Tibial nerve (tissue), 4 donors: ENCODE data around the gene PEX3. TPM values are rescaled to one million over a fixed set of nuclear protein-coding genes. Genes with fewer than 3 reads are reported as not detected.
A peak's percentile ranks its signal among the peaks of the same experiment; 100 is the strongest.
"Not testable (repeated sequence)": the region's sequence is repeated elsewhere in the genome, so short reads cannot be mapped to it uniquely, and the experiment has no call there.

Experiments used
- DNase-seq, 2 donors: peaks; one replicate each; pipeline ENCODE4 v3.0.0-alpha.2; 2019; ENCODE audit warnings: low spot score in 2 of 2
- H3K27ac ChIP-seq, 4 donors: fragments of 200-600 bp; sonication (generic) in 3 of 4; one replicate each; pipeline ENCODE4 v1.5.1; 2017 to 2019; ENCODE audit warnings: mild to moderate bottlenecking in 1 of 4
- H3K27me3 ChIP-seq, 2 donors: fragments of 200-600 bp; sonication (generic) in 1 of 2; one replicate each; pipeline versions ENCODE4 v1.5.1 to v1.6.0; 2017 to 2019
- H3K36me3 ChIP-seq, 3 donors: fragments of 200-600 bp; sonication (generic); one replicate each; pipeline ENCODE4 v1.5.1; 2018 to 2019
- H3K4me1 ChIP-seq, 4 donors: fragments of 200-600 bp; sonication (generic) in 3 of 4; one replicate each; pipeline ENCODE4 v1.5.1; 2017 to 2019
- H3K4me3 ChIP-seq, 4 donors: fragments of 200-600 bp; sonication (generic) in 3 of 4; one replicate each; pipeline ENCODE4 v1.5.1; 2017 to 2019; ENCODE audit warnings: mild to moderate bottlenecking in 1 of 4, moderate library complexity in 1 of 4
- H3K9me3 ChIP-seq, 4 donors: fragments of 200-600 bp; sonication (generic) in 3 of 4; one replicate each; pipeline ENCODE4 v1.5.1; 2017 to 2019
- CTCF ChIP-seq, 5 experiments: fragments of 200-600 bp in 3 of 5; fragments of 450-650 bp in 2 of 5; sonication (generic) in 3 of 5; IDR thresholded peaks; one replicate each; pipeline ENCODE4 v1.5.1; 2016 to 2019; ENCODE audit warnings: antibody characterized with exemption in 5 of 5, mild to moderate bottlenecking in 3 of 5, moderate library complexity in 2 of 5
- EP300 ChIP-seq, 2 donors: sonication (generic); formaldehyde crosslinking; IDR thresholded peaks; one replicate each; pipeline ENCODE4 v1.6.1; 2017; ENCODE audit warnings: antibody characterized with exemption in 2 of 2, mild to moderate bottlenecking in 1 of 2
- POLR2A ChIP-seq, 2 donors: fragments of 450-650 bp; IDR thresholded peaks; one replicate each; pipeline ENCODE4 v1.6.1; 2017; ENCODE audit warnings: antibody characterized with exemption in 2 of 2, mild to moderate bottlenecking in 2 of 2, moderate library complexity in 2 of 2
- WGBS, 2 donors: methylation state at CpG; one replicate each; pipeline ENCODE4 v1.1.5; 2018; 5-methylcytosine and 5-hydroxymethylcytosine counted together
- total RNA-seq, 4 donors: library from RNA; depleted of rRNA; stranded (reverse); fragments of >200 nt; gene quantifications; one replicate each; pipeline ENCODE4 v1.1.0, GENCODE V29; 2016

PEX3 gene
- total RNA-seq, 4 donors from 2014 or later, result 9.0 to 20.6 (median 13.7) TPM

DNA sequence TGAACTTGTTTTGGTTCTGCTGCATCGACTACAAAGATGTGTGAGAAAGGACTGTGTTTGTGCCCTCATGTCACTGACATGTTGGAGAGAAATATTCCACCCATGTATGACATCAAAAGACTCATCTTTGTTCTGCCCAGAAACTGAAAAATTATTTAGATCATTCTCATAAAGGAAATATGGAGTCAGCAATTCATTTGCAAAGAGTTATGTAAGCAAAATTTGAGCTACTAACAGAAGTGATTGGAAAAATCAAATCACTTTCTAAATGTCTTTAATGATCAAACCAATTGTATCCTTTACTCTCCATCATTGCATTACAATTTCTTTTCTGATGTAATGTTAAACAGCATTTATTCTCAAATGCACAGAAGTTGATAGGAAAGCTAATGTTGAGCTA is 19.4 kb upstream of the PEX3 start:
- Histone ChIP-seq H3K4me3 (no peak overlapping the region), H3K36me3 (peaks cover 0 to 26% (median 0%) of the 10 kb centered on the region in 3 donors), H3K27me3 (no peaks in the 10 kb centered on the region), H3K27ac (no peak overlapping the region), H3K9me3 (no peaks in the 10 kb centered on the region), H3K4me1 (no peaks in the 10 kb centered on the region)
- no peak for DNase-seq
- TF ChIP-seq CTCF (IDR thresholded peaks at IDR 0.05) (no peak), EP300 (IDR thresholded peaks at IDR 0.05) (no peak), POLR2A (IDR thresholded peaks at IDR 0.05) (no peak)
- 67 to 73% methylated on average over 1 of the region's 1 CpG for WGBS, 2 donors

- H3K27ac ChIP-seq, result no peak overlapping the region
- H3K36me3 ChIP-seq, result peaks cover 0 to 34% (median 0%) of the 10 kb centered on the region in 3 donors
- H3K9me3 ChIP-seq, result no peaks in the 10 kb centered on the region
- 93 to 95% methylated on average over 4 of the region's 4 CpGs for WGBS, 2 donors
- no peak overlapping the region for H3K4me3 ChIP-seq
- no peaks in the 10 kb centered on the region for H3K4me1 ChIP-seq
- TF ChIP-seq CTCF (IDR thresholded peaks at IDR 0.05) (no peak), EP300 (IDR thresholded peaks at IDR 0.05) (no peak), POLR2A (IDR thresholded peaks at IDR 0.05) (no peak)
- no peak for DNase-seq
- no peaks in the 10 kb centered on the region for H3K27me3 ChIP-seq
Measured at GRCh38 chr6:143432588-143432987, 18.0 kb upstream of the PEX3 start.

- Histone ChIP-seq H3K9me3 (no peaks in the 10 kb centered on the region), H3K27ac (no peak overlapping the region), H3K27me3 (no peaks in the 10 kb centered on the region), H3K36me3 (peaks cover 0 to 30% (median 0%) of the 10 kb centered on the region in 3 donors), H3K4me3 (no peak overlapping the region), H3K4me1 (no peaks in the 10 kb centered on the region)
- TF ChIP-seq EP300 (IDR thresholded peaks at IDR 0.05) (no peak), POLR2A (IDR thresholded peaks at IDR 0.05) (no peak)
- DNase-seq, result no peak
- WGBS, 2 donors, result 98 to 100% methylated on average over 2 of the region's 2 CpGs
Measured at GRCh38 chr6:143441010-143441409, 9.6 kb upstream of the PEX3 start.

DNA sequence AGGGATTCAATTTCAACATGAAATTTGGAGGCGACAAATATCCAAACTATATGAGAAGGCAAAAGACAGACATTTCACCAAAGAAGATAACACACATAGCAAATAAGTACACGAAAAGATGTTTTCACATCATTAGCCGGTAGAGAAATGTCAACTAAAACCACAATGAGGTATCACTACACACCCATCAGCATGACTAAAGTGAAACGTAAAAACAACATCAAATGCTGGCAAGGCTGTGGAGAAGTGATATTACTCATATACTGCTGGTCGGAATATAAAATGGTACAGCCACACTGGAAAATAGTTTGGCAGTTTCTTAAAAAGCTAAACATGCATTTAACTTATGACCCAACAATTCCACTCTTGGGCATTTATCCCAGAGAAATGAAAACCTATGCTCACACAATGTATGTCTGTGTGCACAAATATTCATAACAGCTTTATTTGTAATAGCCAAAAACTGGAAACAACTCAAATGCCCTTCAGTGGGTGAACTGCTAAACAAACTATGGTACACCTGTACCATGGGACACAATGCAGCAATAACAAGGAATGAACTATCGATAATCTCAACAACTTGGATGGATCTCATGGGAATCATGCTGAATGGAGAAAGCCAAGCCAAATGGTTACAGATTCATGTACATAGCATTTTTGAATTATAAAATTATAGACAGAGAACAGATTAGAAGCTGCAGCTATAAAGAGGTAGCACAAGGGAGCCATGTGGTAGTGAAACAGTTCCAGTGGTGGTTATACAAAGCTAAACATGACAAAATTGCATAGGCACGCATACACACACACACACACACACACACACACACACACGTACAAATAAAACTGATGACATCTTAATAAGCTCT is 8.7 kb upstream of the PEX3 start:
- Histone ChIP-seq H3K27me3 (no peaks in the 10 kb centered on the region), H3K27ac (no peak overlapping the region), H3K9me3 (no peaks in the 10 kb centered on the region), H3K4me3 (no peak overlapping the region), H3K36me3 (peaks cover 0 to 21% (median 0%) of the 10 kb centered on the region in 3 donors), H3K4me1 (no peaks in the 10 kb centered on the region)
- TF ChIP-seq POLR2A (IDR thresholded peaks at IDR 0.05), result no peak
- no peak for TF ChIP-seq EP300 (IDR thresholded peaks at IDR 0.05)
- TF ChIP-seq CTCF (IDR thresholded peaks at IDR 0.05), result no peak
- 82 to 83% methylated on average over 8 of the region's 8 CpGs for whole genome bisulfite sequencing, 2 donors
- no peak for DNase-seq

DNA sequence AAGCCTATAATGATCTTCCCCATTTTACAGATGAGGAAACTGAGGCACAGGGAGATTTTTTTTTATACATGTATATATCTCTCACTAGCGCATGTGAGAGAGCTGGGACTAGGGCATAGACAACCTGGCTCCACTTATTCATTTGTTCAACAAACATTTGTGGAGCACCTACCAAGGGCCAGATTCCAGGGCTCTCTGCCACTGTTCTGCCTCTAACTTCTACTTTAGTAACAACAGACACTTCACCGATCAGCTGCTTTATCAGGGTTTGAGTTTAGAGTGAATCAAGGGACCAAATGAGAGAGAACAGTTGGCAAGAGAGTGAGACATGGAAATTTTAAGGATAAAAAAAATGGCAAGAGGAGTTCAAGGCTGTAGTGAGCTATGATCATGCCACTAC is 7.5 kb upstream of the PEX3 start:
- DNase-seq, result no peak
- Histone ChIP-seq H3K36me3 (peaks cover 0 to 20% (median 0%) of the 10 kb centered on the region in 3 donors), H3K27ac (peak overlapping the region in 1 of 4 donors; percentile 56), H3K4me1 (no peaks in the 10 kb centered on the region), H3K27me3 (no peaks in the 10 kb centered on the region), H3K4me3 (no peak overlapping the region), H3K9me3 (no peaks in the 10 kb centered on the region)
- TF ChIP-seq POLR2A (IDR thresholded peaks at IDR 0.05) (no peak), EP300 (IDR thresholded peaks at IDR 0.05) (no peak), CTCF (IDR thresholded peaks at IDR 0.05) (no peak)
- 98 to 100% methylated on average over 2 of the region's 2 CpGs for WGBS, 2 donors

GRCh38 chr6:143447865-143448264 is 2.7 kb upstream of the PEX3 start:
- 96 to 97% methylated on average over 2 of the region's 2 CpGs for WGBS, 2 donors

More at GRCh38 chr6:143447865-143448264, 2.7 kb upstream of the PEX3 start:
- not testable (repeated sequence) for H3K4me3 ChIP-seq, H3K27me3 ChIP-seq, DNase-seq, H3K9me3 ChIP-seq, H3K36me3 ChIP-seq, H3K27ac ChIP-seq
- peaks cover 0 to 30% (median 17%) of the 10 kb centered on the region in 4 donors for H3K4me1 ChIP-seq
